Measurements from ENCODE around the gene LCP2.

DNA sequence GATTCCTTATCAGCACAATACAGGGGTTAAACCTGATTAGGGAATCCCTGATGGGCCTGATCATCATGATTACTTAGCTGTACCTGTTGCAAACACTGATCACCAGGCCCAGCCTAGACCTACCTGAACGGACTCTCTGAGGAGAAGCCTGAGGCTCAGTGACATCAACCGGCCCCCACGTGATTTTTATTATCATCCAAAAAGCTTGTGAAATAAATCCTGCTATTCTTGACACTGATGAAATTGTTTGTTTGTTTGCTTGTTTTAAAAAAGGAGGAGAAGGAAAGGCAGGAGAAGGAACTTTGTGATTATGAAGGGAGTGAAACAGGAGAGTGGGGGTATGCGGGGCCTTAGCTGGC, 18.1 kb downstream of the LCP2 start:
- TF ChIP-seq, protein P1, sequence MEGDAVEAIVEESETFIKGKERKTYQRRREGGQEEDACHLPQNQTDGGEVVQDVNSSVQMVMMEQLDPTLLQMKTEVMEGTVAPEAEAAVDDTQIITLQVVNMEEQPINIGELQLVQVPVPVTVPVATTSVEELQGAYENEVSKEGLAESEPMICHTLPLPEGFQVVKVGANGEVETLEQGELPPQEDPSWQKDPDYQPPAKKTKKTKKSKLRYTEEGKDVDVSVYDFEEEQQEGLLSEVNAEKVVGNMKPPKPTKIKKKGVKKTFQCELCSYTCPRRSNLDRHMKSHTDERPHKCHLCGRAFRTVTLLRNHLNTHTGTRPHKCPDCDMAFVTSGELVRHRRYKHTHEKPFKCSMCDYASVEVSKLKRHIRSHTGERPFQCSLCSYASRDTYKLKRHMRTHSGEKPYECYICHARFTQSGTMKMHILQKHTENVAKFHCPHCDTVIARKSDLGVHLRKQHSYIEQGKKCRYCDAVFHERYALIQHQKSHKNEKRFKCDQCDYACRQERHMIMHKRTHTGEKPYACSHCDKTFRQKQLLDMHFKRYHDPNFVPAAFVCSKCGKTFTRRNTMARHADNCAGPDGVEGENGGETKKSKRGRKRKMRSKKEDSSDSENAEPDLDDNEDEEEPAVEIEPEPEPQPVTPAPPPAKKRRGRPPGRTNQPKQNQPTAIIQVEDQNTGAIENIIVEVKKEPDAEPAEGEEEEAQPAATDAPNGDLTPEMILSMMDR (IDR thresholded peaks at IDR 0.05), result no peak
- no peak for TF ChIP-seq POLR2AphosphoS5 (IDR thresholded peaks at IDR 0.05)
- TF ChIP-seq EP300 (IDR thresholded peaks at IDR 0.05), result no peak
- TF ChIP-seq POLR2A (IDR thresholded peaks at IDR 0.05), result no peak

Data from upper lobe of left lung (tissue), 4 donors.